ENCODE results near the gene ADGRL3. TPM values are rescaled to one million over a fixed set of nuclear protein-coding genes. Genes with fewer than 3 reads are reported as not detected.
"Not testable (repeated sequence)": the region's sequence is repeated elsewhere in the genome, so short reads cannot be mapped to it uniquely, and the experiment has no call there.

ADGRL3 gene
- polyA plus RNA-seq, 1 experiment = 0.01 TPM

DNA sequence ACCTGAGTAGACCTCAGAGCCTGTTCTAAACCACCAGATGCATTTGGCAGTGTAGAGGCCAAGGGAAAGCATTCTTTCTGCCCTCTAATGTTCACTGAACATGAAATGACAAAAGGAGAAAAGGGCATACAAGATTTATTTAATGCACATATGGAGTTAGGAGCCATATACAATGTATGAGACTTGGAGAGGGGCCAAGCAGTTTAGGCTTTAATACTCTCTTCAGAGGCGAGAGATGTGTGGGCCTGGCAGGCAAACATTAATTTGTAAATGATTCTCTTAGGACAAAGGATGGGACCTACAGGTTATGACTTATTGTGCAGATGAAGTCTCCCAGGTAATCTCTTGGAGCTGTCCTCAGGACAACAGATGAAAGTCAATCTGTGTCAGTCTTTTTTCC, 631.9 kb downstream of the ADGRL3 start:
- Histone ChIP-seq H3K27me3 (ENCODE audit: control insufficient read depth, insufficient read depth, low read length) (no peaks in the 10 kb centered on the region), H3K36me3 (ENCODE audit: control insufficient read depth, insufficient read depth, low read length) (no peaks in the 10 kb centered on the region), H3K4me3 (ENCODE audit: low read depth, low read length) (no peak overlapping the region)
- TF ChIP-seq, protein P1, sequence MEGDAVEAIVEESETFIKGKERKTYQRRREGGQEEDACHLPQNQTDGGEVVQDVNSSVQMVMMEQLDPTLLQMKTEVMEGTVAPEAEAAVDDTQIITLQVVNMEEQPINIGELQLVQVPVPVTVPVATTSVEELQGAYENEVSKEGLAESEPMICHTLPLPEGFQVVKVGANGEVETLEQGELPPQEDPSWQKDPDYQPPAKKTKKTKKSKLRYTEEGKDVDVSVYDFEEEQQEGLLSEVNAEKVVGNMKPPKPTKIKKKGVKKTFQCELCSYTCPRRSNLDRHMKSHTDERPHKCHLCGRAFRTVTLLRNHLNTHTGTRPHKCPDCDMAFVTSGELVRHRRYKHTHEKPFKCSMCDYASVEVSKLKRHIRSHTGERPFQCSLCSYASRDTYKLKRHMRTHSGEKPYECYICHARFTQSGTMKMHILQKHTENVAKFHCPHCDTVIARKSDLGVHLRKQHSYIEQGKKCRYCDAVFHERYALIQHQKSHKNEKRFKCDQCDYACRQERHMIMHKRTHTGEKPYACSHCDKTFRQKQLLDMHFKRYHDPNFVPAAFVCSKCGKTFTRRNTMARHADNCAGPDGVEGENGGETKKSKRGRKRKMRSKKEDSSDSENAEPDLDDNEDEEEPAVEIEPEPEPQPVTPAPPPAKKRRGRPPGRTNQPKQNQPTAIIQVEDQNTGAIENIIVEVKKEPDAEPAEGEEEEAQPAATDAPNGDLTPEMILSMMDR (IDR thresholded peaks at IDR 0.05; ENCODE audit: insufficient read depth, low read depth, low read length) = no peak
- DNase-seq (ENCODE audit: low read depth) = no peak
- CTCF ChIA-PET = no interaction called here
- POLR2A ChIA-PET = no interaction called here

DNA sequence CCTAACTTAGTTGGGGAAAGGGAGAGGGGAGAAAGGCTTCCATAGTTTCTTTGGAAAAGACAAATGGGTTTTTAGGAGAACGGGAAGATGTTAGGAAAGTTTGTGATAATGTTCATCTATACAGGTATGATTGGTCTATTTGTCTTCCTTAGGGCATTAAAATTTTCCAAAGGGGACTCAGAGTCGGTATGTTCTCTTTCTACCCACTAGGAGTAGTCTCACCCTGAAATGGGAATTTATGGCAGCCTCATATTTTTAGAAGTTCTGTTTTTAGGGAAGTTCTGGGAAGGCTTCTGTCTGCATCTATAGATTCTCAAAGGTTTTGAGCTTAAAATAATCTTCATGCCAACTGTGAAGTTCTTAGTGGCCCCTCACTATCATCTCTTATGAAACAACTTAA, 637.3 kb downstream of the ADGRL3 start:
- Histone ChIP-seq H3K4me3 (ENCODE audit: low read depth, low read length) (no peak overlapping the region), H3K27me3 (ENCODE audit: control insufficient read depth, insufficient read depth, low read length) (no peaks in the 10 kb centered on the region)
- POLR2A ChIA-PET = no interaction called here

DNA sequence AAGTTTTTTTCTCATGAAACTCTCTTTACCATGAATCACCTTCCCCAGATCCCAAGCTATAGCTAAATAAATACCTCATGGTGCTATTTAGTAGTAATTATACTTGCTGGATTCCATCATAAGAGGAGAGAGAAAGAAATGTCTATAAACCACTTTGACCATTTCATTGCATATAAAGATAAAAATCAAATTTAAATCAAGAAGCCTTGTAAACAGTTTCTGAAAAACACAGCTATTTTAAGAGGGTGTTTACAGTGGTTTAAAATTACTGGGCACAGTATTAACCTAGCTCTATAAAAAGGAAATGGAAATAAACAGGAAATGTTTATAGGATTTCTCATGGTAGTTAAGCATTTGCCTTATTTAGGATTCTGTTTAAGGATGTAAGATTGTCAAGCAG, 637.9 kb downstream of the ADGRL3 start:
- H3K4me3 ChIP-seq (ENCODE audit: low read depth, low read length) = no peak overlapping the region
- H3K36me3 ChIP-seq (ENCODE audit: control insufficient read depth, insufficient read depth, low read length) = no peaks in the 10 kb centered on the region
- no peak for DNase-seq (ENCODE audit: low read depth)
- CTCF ChIA-PET = no interaction called here
- POLR2A ChIA-PET = no interaction called here
- TF ChIP-seq, protein P1 (IDR thresholded peaks at IDR 0.05; ENCODE audit: insufficient read depth, low read depth, low read length) = no peak
- H3K27me3 ChIP-seq (ENCODE audit: control insufficient read depth, insufficient read depth, low read length) = no peaks in the 10 kb centered on the region

More for the DNA sequence above, 637.3 kb downstream of the ADGRL3 start:
- CTCF ChIA-PET = no interaction called here
- no peak for DNase-seq (ENCODE audit: low read depth)
- TF ChIP-seq, protein P1 (IDR thresholded peaks at IDR 0.05; ENCODE audit: insufficient read depth, low read depth, low read length) = no peak
- no peaks in the 10 kb centered on the region for H3K36me3 ChIP-seq (ENCODE audit: control insufficient read depth, insufficient read depth, low read length)

DNA sequence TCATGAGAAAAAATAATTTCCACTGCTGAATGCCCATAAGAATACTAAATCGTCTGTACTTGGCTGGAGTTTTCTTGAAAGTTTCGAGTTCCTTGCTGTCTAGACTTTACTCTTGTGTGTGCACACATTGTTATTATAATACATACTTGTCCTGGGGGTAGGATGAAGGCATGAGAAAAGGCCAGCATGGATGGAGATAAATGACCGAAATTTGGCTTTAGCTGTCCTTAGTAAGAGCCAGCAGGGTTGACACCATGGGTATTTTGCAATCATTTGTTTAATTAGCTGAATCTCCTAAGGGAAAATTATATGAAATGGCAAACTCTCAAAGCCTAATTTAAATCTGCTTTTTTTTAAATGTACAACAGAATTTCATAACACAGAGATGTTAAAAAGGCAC, 641.6 kb downstream of the ADGRL3 start:
- no peak for DNase-seq (ENCODE audit: low read depth)
- H3K36me3 ChIP-seq (ENCODE audit: control insufficient read depth, insufficient read depth, low read length) = no peaks in the 10 kb centered on the region
- H3K27me3 ChIP-seq (ENCODE audit: control insufficient read depth, insufficient read depth, low read length) = no peaks in the 10 kb centered on the region
- no peak overlapping the region for H3K4me3 ChIP-seq (ENCODE audit: low read depth, low read length)
- CTCF ChIA-PET = no interaction called here
- POLR2A ChIA-PET = no interaction called here
- TF ChIP-seq, protein P1 (IDR thresholded peaks at IDR 0.05; ENCODE audit: insufficient read depth, low read depth, low read length) = no peak

DNA sequence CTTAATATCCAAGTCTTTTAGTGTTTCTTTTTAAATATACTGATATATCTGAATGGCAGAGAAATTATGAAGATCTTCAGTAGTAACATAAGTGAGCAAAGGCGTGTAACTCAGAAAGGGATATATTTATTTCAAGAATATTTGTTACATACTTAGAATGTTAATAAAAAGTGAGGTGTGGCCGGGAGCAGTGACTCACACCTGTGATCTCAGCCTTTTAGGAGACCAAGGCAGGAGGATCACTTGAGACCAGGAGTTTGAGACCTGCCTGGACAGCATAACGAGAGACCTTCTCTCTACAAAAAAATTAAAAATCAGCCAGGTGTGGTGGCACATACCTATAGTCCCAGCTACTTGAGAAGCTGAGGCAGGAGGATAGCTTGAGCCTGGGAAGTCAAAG, 651.0 kb downstream of the ADGRL3 start:
- no peaks in the 10 kb centered on the region for H3K36me3 ChIP-seq (ENCODE audit: control insufficient read depth, insufficient read depth, low read length)
- TF ChIP-seq, protein P1 (IDR thresholded peaks at IDR 0.05; ENCODE audit: insufficient read depth, low read depth, low read length) = no peak
- DNase-seq (ENCODE audit: low read depth) = no peak
- no peaks in the 10 kb centered on the region for H3K27me3 ChIP-seq (ENCODE audit: control insufficient read depth, insufficient read depth, low read length)
- POLR2A ChIA-PET = no interaction called here
- H3K4me3 ChIP-seq (ENCODE audit: low read depth, low read length) = no peak overlapping the region
- CTCF ChIA-PET = no interaction called here

DNA sequence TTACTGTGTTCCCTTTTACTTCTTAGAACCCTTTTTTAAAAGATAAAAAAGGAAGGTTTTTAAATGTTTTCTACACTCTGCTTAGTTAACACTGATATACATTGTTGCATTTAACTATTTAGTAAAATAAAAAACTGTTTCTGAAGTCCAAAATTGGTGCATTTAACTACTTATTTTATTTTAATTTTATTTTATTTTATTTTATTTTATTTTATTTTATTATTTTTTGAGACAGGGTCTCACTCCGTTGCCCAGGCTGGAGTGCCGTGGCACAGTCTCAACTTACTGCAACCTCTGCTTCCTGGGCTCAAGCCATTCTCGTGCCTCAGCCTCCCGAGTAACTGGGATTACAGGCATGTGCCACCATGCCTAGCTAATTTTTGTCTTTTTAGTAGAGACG, 652.0 kb downstream of the ADGRL3 start:
- H3K36me3 ChIP-seq (ENCODE audit: control insufficient read depth, insufficient read depth, low read length); H3K27me3 ChIP-seq (ENCODE audit: control insufficient read depth, insufficient read depth, low read length); DNase-seq (ENCODE audit: low read depth); H3K4me3 ChIP-seq (ENCODE audit: low read depth, low read length); POLR2A ChIA-PET: not testable (repeated sequence)
- CTCF ChIA-PET = interaction anchor here (0.7 kb wide), 1 partner anchor 1613 kb away, joined by 3 read pairs; no protein-coding TSS in a partner anchor
